HepG2 (cell line): ENCODE results near the gene AP1G1. TPM values are rescaled to one million over a fixed set of nuclear protein-coding genes. Genes with fewer than 3 reads are reported as not detected.

Source experiments
- CREM ChIP-seq, 2 experiments: sonication (generic) in 1 of 2; formaldehyde crosslinking in 1 of 2; IDR thresholded peaks; 2 replicates each; pipeline versions ENCODE4 v1.4.0 to v1.6.1; 2016 to 2020; ENCODE audit warnings: antibody characterized with exemption in 1 of 2, mild to moderate bottlenecking in 1 of 2, missing genetic modification reagents in 1 of 2
- HNF4A ChIP-seq: sonication (generic); formaldehyde crosslinking; IDR thresholded peaks from 2 replicates; pipeline ENCODE4 v1.4.0; 2020; ENCODE audit warnings: missing genetic modification reagents
- HNRNPK ChIP-seq: fragments of 200-400 bp; formaldehyde crosslinking; IDR thresholded peaks from 2 replicates; pipeline ENCODE4 v1.6.1; 2018; ENCODE audit warnings: low read length, low read depth, moderate library complexity, mild to moderate bottlenecking; ENCODE audit not compliant: poor library complexity, severe bottlenecking
- MAFG ChIP-seq: sonication (generic); formaldehyde crosslinking; IDR thresholded peaks from 2 replicates; pipeline ENCODE4 v1.5.1; 2020; ENCODE audit warnings: mild to moderate bottlenecking, missing genetic modification reagents
- MED1 ChIP-seq: sonication (generic); formaldehyde crosslinking; IDR thresholded peaks from 2 replicates; pipeline ENCODE4 v1.4.0; 2020; ENCODE audit warnings: missing genetic modification reagents
- NR1H2 ChIP-seq: sonication (generic); formaldehyde crosslinking; IDR thresholded peaks from 2 replicates; pipeline ENCODE4 v1.8.1; 2022; ENCODE audit warnings: low read depth, missing genetic modification reagents, borderline replicate concordance
- PCBP2 ChIP-seq: fragments of 200-400 bp; formaldehyde crosslinking; optimal IDR thresholded peaks from 2 replicates; pipeline ENCODE3; 2018; ENCODE audit warnings: low read length, low read depth; ENCODE audit not compliant: poor library complexity, severe bottlenecking
- SNRNP70 ChIP-seq: fragments of 200-400 bp; formaldehyde crosslinking; IDR thresholded peaks from 2 replicates; pipeline ENCODE4 v1.6.1; 2017; ENCODE audit warnings: mild to moderate bottlenecking, low read depth, low read length, moderate library complexity
- SRSF1 ChIP-seq: fragments of 200-400 bp; formaldehyde crosslinking; optimal IDR thresholded peaks from 2 replicates; pipeline ENCODE3; 2017; ENCODE audit warnings: mild to moderate bottlenecking, low read depth, low read length, moderate library complexity
- TCF12 ChIP-seq, 2 experiments: fragments of 450-650 bp in 1 of 2; sonication (generic) in 1 of 2; formaldehyde crosslinking in 1 of 2; IDR thresholded peaks; 2 replicates each; pipeline versions ENCODE4 v1.6.1 to v1.8.0; 2017 to 2022; ENCODE audit warnings: antibody characterized with exemption in 1 of 2, mild to moderate bottlenecking in 1 of 2, missing genetic modification reagents in 1 of 2, moderate library complexity in 1 of 2
- TP53 ChIP-seq: sonication (generic); formaldehyde crosslinking; conservative IDR thresholded peaks from 2 replicates; pipeline ENCODE4 v1.4.0; 2020; ENCODE audit warnings: missing genetic modification reagents
- ZC3H13 ChIP-seq: sonication (generic); formaldehyde crosslinking; IDR thresholded peaks from 2 replicates; pipeline ENCODE4 v1.8.1; 2023; ENCODE audit warnings: mild to moderate bottlenecking, missing genetic modification reagents, moderate library complexity
- ZNF101 ChIP-seq: sonication (generic); formaldehyde crosslinking; IDR thresholded peaks from 2 replicates; pipeline ENCODE4 v1.4.0; 2020; ENCODE audit warnings: mild to moderate bottlenecking, low read depth, missing genetic modification reagents, borderline replicate concordance
- ZNF160 ChIP-seq: sonication (generic); formaldehyde crosslinking; IDR thresholded peaks from 2 replicates; pipeline ENCODE4 v1.8.0; 2022; ENCODE audit warnings: mild to moderate bottlenecking, inconsistent platforms, missing genetic modification reagents
- ZNF3 ChIP-seq: IDR thresholded peaks from 2 replicates; pipeline ENCODE4 v1.7.0; 2017; ENCODE audit warnings: inconsistent platforms
- ZNF468 ChIP-seq: sonication (generic); formaldehyde crosslinking; IDR thresholded peaks from 2 replicates; pipeline ENCODE4 v1.8.0; 2022; ENCODE audit warnings: mild to moderate bottlenecking, moderate library complexity, missing genetic modification reagents
- ZNF619 ChIP-seq: sonication (generic); formaldehyde crosslinking; IDR thresholded peaks from 2 replicates; pipeline ENCODE4 v1.4.0; 2020; ENCODE audit warnings: mild to moderate bottlenecking, missing genetic modification reagents
- ZNF709 ChIP-seq: sonication (generic); formaldehyde crosslinking; IDR thresholded peaks from 2 replicates; pipeline ENCODE4 v1.5.0; 2020; ENCODE audit warnings: mild to moderate bottlenecking, missing genetic modification reagents
- ZNF775 ChIP-seq: sonication (generic); formaldehyde crosslinking; IDR thresholded peaks from 2 replicates; pipeline ENCODE4 v1.4.0; 2020; ENCODE audit warnings: missing genetic modification reagents, mild to moderate bottlenecking, moderate library complexity, borderline replicate concordance
- ZSCAN12 ChIP-seq: sonication (generic); formaldehyde crosslinking; IDR thresholded peaks from 2 replicates; pipeline ENCODE4 v1.9.0; 2021; ENCODE audit warnings: mild to moderate bottlenecking, missing genetic modification reagents
- polyA plus RNA-seq, 8 experiments: library from polyadenylated mRNA; depleted of rRNA in 3 of 8; stranded (reverse) in 7 of 8; unstranded in 1 of 8; fragments of >200 nt; fragmentation: Illumina TruSeq in 4 of 8; extraction: Trizol in 4 of 8; gene quantifications; 2 replicates each; pipeline versions ENCODE4 v1.2.1 to v1.2.3, GENCODE V29; 2011 to 2016; ENCODE audit warnings: low read depth in 4 of 8, missing spikeins in 1 of 8, mixed read lengths in 1 of 8; ENCODE audit not compliant: insufficient read depth in 1 of 8
- total RNA-seq, 5 experiments: library from RNA; depleted of rRNA; stranded (reverse); fragments of >200 nt; fragmentation: Illumina TruSeq; extraction: Trizol; gene quantifications; 2 replicates each; pipeline ENCODE4 v1.2.3, GENCODE V29; 2016; ENCODE audit warnings: low read depth in 1 of 5
- TF ChIP-seq, protein P1 (sequence below): sonication (generic); formaldehyde crosslinking; IDR thresholded peaks from 2 replicates; pipeline ENCODE4 v1.4.0; 2020; ENCODE audit warnings: missing genetic modification reagents
- TF ChIP-seq, protein P2 (sequence below): IDR thresholded peaks from 2 replicates; pipeline ENCODE4 v1.6.1; 2016; ENCODE audit warnings: low read depth, control low read depth
- TF ChIP-seq, protein P3 (sequence below): IDR thresholded peaks from 2 replicates; pipeline ENCODE4 v1.6.1; 2018; ENCODE audit warnings: missing genetic modification reagents, mild to moderate bottlenecking, missing compliant biosample characterization

The AP1G1 gene
- total and polyA plus RNA-seq, 2 of the 13 experiments (the other 11 are each of a cell fraction or from before 2014, with no cell fraction given), result 62.2 to 66.2 TPM

DNA sequence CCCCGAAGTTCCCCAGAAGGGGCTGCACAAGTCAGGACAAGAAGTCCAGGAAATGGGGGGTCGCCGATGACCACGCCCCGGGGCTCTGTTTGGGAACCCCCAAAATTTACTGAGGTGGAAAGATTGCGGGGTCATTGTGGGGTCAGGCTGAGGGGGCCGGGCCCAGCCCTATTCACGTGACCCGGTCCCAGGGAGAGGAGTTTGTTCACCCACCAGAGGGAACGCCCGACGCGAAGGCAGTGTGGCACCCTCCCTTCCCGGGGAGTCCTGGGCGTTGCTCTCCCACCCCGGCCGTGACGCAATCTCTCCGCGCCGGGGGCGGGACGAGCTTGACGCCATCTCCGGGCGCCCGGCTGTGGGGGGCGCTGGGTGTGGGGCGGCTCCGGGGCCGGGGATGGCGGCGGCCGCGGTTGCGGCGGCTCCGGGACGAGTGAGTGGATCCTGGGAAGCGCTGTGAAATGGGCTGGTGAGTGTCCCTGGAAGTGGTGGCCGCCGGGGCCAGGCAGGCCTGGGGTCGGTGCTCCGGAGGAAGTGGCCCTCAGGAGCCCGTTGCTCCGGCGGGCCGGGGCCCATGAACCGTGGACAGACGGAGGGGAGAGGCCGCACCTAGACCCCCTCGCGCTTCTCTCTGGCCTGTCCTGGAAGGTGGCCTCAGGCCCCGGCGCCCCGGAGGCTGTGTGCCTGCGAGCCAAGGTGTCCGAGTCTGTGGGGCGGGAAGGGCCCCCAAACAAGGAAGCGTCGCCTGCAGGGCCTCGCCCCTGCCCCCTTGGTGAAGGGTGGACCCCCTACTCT is 37.2 kb upstream of the AP1G1 start, which contains the start of gene ATXN1L (continued):
- peak; percentile 55 for TF ChIP-seq HNF4A (CRISPR knock-in tag)
- TF ChIP-seq MED1, result peak; percentile 89
- TF ChIP-seq, protein P1, sequence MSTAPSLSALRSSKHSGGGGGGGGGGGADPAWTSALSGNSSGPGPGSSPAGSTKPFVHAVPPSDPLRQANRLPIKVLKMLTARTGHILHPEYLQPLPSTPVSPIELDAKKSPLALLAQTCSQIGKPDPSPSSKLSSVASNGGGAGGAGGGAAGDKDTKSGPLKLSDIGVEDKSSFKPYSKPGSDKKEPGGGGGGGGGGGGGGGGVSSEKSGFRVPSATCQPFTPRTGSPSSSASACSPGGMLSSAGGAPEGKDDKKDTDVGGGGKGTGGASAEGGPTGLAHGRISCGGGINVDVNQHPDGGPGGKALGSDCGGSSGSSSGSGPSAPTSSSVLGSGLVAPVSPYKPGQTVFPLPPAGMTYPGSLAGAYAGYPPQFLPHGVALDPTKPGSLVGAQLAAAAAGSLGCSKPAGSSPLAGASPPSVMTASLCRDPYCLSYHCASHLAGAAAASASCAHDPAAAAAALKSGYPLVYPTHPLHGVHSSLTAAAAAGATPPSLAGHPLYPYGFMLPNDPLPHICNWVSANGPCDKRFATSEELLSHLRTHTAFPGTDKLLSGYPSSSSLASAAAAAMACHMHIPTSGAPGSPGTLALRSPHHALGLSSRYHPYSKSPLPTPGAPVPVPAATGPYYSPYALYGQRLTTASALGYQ (CRISPR knock-in tag), result peak; percentile 71; the same call in 1 of the 2 replicates
- no peak for TF ChIP-seq SNRNP70
- peak; percentile 98 for TF ChIP-seq CREM (IDR thresholded peaks at IDR 0.05)
- peak; percentile 99 for TF ChIP-seq CREM (CRISPR knock-in tag; IDR thresholded peaks at IDR 0.05)
- peak; percentile 88 for TF ChIP-seq SRSF1
- TF ChIP-seq TCF12 (IDR thresholded peaks at IDR 0.05), result no peak
- peak; percentile 84 for TF ChIP-seq TCF12 (CRISPR knock-in tag; IDR thresholded peaks at IDR 0.05)
- no peak; the same call in 1 of the 2 replicates for TF ChIP-seq ZNF775 (CRISPR knock-in tag)
- TF ChIP-seq, protein P2, sequence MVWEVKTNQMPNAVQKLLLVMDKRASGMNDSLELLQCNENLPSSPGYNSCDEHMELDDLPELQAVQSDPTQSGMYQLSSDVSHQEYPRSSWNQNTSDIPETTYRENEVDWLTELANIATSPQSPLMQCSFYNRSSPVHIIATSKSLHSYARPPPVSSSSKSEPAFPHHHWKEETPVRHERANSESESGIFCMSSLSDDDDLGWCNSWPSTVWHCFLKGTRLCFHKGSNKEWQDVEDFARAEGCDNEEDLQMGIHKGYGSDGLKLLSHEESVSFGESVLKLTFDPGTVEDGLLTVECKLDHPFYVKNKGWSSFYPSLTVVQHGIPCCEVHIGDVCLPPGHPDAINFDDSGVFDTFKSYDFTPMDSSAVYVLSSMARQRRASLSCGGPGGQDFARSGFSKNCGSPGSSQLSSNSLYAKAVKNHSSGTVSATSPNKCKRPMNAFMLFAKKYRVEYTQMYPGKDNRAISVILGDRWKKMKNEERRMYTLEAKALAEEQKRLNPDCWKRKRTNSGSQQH (CRISPR knock-in tag), result peak; percentile 94; the same call in 1 of the 2 replicates
- TF ChIP-seq ZNF468, result peak; percentile 18; the same call in 1 of the 2 replicates
- TF ChIP-seq ZSCAN12 (CRISPR knock-in tag), result peak; percentile 88
- peak; percentile 22; the same call in 1 of the 2 replicates for TF ChIP-seq ZC3H13
- peak; percentile 63 for TF ChIP-seq HNRNPK
- peak; percentile 83; the same call in 1 of the 2 replicates for TF ChIP-seq ZNF619 (CRISPR knock-in tag)
- TF ChIP-seq PCBP2, result no peak
- peak; percentile 41; the same call in 1 of the 2 replicates for TF ChIP-seq ZNF709 (CRISPR knock-in tag)
- TF ChIP-seq ZNF160, result no peak
- TF ChIP-seq, protein P3, sequence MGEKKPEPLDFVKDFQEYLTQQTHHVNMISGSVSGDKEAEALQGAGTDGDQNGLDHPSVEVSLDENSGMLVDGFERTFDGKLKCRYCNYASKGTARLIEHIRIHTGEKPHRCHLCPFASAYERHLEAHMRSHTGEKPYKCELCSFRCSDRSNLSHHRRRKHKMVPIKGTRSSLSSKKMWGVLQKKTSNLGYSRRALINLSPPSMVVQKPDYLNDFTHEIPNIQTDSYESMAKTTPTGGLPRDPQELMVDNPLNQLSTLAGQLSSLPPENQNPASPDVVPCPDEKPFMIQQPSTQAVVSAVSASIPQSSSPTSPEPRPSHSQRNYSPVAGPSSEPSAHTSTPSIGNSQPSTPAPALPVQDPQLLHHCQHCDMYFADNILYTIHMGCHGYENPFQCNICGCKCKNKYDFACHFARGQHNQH (CRISPR knock-in tag), result peak; percentile 78
- TF ChIP-seq MAFG (CRISPR knock-in tag), result no peak
- TF ChIP-seq ZNF101 (CRISPR knock-in tag), result no peak
- TF ChIP-seq TP53 (CRISPR knock-in tag), result 0 out of 2 replicates have a peak, but pooled peaks have one; percentile 80
- TF ChIP-seq ZNF3 (CRISPR knock-in tag), result no peak
- TF ChIP-seq NR1H2, result no peak
